Activated T-cell treated with anti-CD3 and anti-CD28 coated beads, Interleukin-2, amount 50 U/mL, for 4 hours (primary cell): Measurements from ENCODE around the gene PYGM. TPM values are rescaled to one million over a fixed set of nuclear protein-coding genes. Genes with fewer than 3 reads are reported as not detected.

Source experiments
- ATAC-seq, 2 donors: fragments of 200-7000 bp; cut with Tn5 transposase; one replicate each; pipeline ENCODE4 v1.10.0; 2021
- DNase-seq: peaks from one replicate; pipeline ENCODE4 v3.0.0-alpha.2; 2020
- H3K27me3 Mint-ChIP-seq: one replicate; pipeline ENCODE4 v1.8.0; 2021; ENCODE audit warnings: low read depth, mixed read lengths
- H3K36me3 Mint-ChIP-seq: one replicate; pipeline ENCODE4 v1.8.0; 2022; ENCODE audit warnings: mixed read lengths; ENCODE audit not compliant: insufficient read depth
- H3K4me1 Mint-ChIP-seq: one replicate; pipeline ENCODE4 v1.8.0; 2021; ENCODE audit warnings: low read depth, mixed read lengths
- H3K4me3 Mint-ChIP-seq: one replicate; pipeline ENCODE4 v1.8.0; 2021; ENCODE audit warnings: mild to moderate bottlenecking, moderate library complexity, mixed read lengths
- H3K9me3 Mint-ChIP-seq: one replicate; pipeline ENCODE4 v1.8.0; 2021; ENCODE audit warnings: mixed read lengths
- total RNA-seq, 3 donors: library from RNA; stranded (reverse); gene quantifications; one replicate each; pipeline ENCODE4 v1.2.1, GENCODE V29; 2021

Gene PYGM
- total RNA-seq, 3 donors from 2014 or later, result 1.7 to 2.7 (median 2.1) TPM

GRCh38 chr11:64755681-64756361 lies 4.0 kb downstream of the PYGM start:
- ATAC-seq (no peak), DNase-seq (no peak)
- Mint-ChIP-seq H3K36me3 (peaks cover 15% of the 10 kb centered on the region), H3K9me3 (no peaks in the 10 kb centered on the region), H3K27me3 (no peaks in the 10 kb centered on the region), H3K4me3 (no peak overlapping the region), H3K4me1 (peaks cover 22% of the 10 kb centered on the region)

- H3K36me3 Mint-ChIP-seq, result peaks cover 14% of the 10 kb centered on the region
- peaks cover 22% of the 10 kb centered on the region for H3K4me1 Mint-ChIP-seq
- no peaks in the 10 kb centered on the region for H3K27me3 Mint-ChIP-seq
- H3K4me3 Mint-ChIP-seq, result no peak overlapping the region
- ATAC-seq (no peak), DNase-seq (no peak)
- H3K9me3 Mint-ChIP-seq, result no peaks in the 10 kb centered on the region
Measured at GRCh38 chr11:64754919-64755662, 4.7 kb downstream of the PYGM start.

GRCh38 chr11:64754124-64754918 lies 5.5 kb downstream of the PYGM start:
- H3K27me3 Mint-ChIP-seq, result no peaks in the 10 kb centered on the region
- ATAC-seq (no peak), DNase-seq (no peak)
- H3K4me1 Mint-ChIP-seq, result peaks cover 18% of the 10 kb centered on the region
- H3K9me3 Mint-ChIP-seq, result no peaks in the 10 kb centered on the region
- H3K4me3 Mint-ChIP-seq, result no peak overlapping the region
- H3K36me3 Mint-ChIP-seq, result peaks cover 14% of the 10 kb centered on the region

- DNase-seq (no peak), ATAC-seq (no peak)
- Mint-ChIP-seq H3K9me3 (no peaks in the 10 kb centered on the region), H3K36me3 (peaks cover 14% of the 10 kb centered on the region), H3K4me1 (peaks cover 13% of the 10 kb centered on the region), H3K4me3 (no peak overlapping the region), H3K27me3 (no peaks in the 10 kb centered on the region)
Measured at GRCh38 chr11:64753380-64754123, 6.2 kb downstream of the PYGM start.

- no peak for ATAC-seq
- Mint-ChIP-seq H3K27me3 (no peaks in the 10 kb centered on the region), H3K4me3 (no peak overlapping the region), H3K9me3 (no peaks in the 10 kb centered on the region), H3K4me1 (peaks cover 15% of the 10 kb centered on the region), H3K36me3 (peaks cover 14% of the 10 kb centered on the region)
- no peak for DNase-seq
Measured at GRCh38 chr11:64753019-64753379, 6.8 kb downstream of the PYGM start.

GRCh38 chr11:64752175-64752970 lies 7.4 kb downstream of the PYGM start:
- ATAC-seq (no peak), DNase-seq (no peak)
- Mint-ChIP-seq H3K4me3 (no peak overlapping the region), H3K27me3 (no peaks in the 10 kb centered on the region), H3K4me1 (peaks cover 17% of the 10 kb centered on the region), H3K36me3 (peaks cover 14% of the 10 kb centered on the region), H3K9me3 (no peaks in the 10 kb centered on the region)

GRCh38 chr11:64751580-64751979 lies 8.2 kb downstream of the PYGM start:
- ATAC-seq (no peak), DNase-seq (no peak)
- Mint-ChIP-seq H3K9me3 (no peaks in the 10 kb centered on the region), H3K36me3 (peaks cover 14% of the 10 kb centered on the region), H3K4me3 (no peak overlapping the region), H3K27me3 (no peaks in the 10 kb centered on the region), H3K4me1 (peaks cover 17% of the 10 kb centered on the region)

GRCh38 chr11:64751136-64751535 lies 8.6 kb downstream of the PYGM start:
- Mint-ChIP-seq H3K9me3 (no peaks in the 10 kb centered on the region), H3K4me1 (peaks cover 17% of the 10 kb centered on the region), H3K27me3 (no peaks in the 10 kb centered on the region), H3K4me3 (no peak overlapping the region), H3K36me3 (peaks cover 14% of the 10 kb centered on the region)
- DNase-seq, result no peak
- ATAC-seq, result no peak

GRCh38 chr11:64750361-64751054 lies 9.3 kb downstream of the PYGM start:
- H3K4me3 Mint-ChIP-seq, result no peak overlapping the region
- H3K27me3 Mint-ChIP-seq, result no peaks in the 10 kb centered on the region
- H3K4me1 Mint-ChIP-seq, result peaks cover 19% of the 10 kb centered on the region
- peaks cover 14% of the 10 kb centered on the region for H3K36me3 Mint-ChIP-seq
- DNase-seq (no peak), ATAC-seq (no peak)
- no peaks in the 10 kb centered on the region for H3K9me3 Mint-ChIP-seq

- ATAC-seq, result no peak
- Mint-ChIP-seq H3K27me3 (no peaks in the 10 kb centered on the region), H3K36me3 (peaks cover 14% of the 10 kb centered on the region), H3K4me1 (peaks cover 28% of the 10 kb centered on the region), H3K9me3 (no peaks in the 10 kb centered on the region), H3K4me3 (no peak overlapping the region)
- DNase-seq, result no peak
Measured at GRCh38 chr11:64747961-64748665, 11.7 kb downstream of the PYGM start.

- Mint-ChIP-seq H3K4me1 (peaks cover 34% of the 10 kb centered on the region), H3K4me3 (peak overlapping the region; percentile 19), H3K9me3 (no peaks in the 10 kb centered on the region), H3K27me3 (no peaks in the 10 kb centered on the region), H3K36me3 (peaks cover 2% of the 10 kb centered on the region)
- ATAC-seq (no peak), DNase-seq (no peak)
Measured at GRCh38 chr11:64746486-64746885, 13.3 kb downstream of the PYGM start.

GRCh38 chr11:64745521-64746328 lies 14.0 kb downstream of the PYGM start:
- Mint-ChIP-seq H3K27me3 (no peaks in the 10 kb centered on the region), H3K9me3 (no peaks in the 10 kb centered on the region), H3K4me1 (peaks cover 37% of the 10 kb centered on the region), H3K4me3 (peak overlapping the region; percentile 86), H3K36me3 (no peaks in the 10 kb centered on the region)
- ATAC-seq (peak; percentile 19 to 27), DNase-seq (peak; percentile 62)
